Naive thymus-derived CD4-positive, alpha-beta T cell (primary cell): ENCODE measurements around the gene DPH7. TPM values are rescaled to one million over a fixed set of nuclear protein-coding genes. Genes with fewer than 3 reads are reported as not detected.
"Not testable (repeated sequence)": the region's sequence is repeated elsewhere in the genome, so short reads cannot be mapped to it uniquely, and the experiment has no call there.

ENCODE experiments used
- ATAC-seq: fragments of 150-1000 bp; cut with Tn5 transposase; 2 replicates; pipeline ENCODE4 v1.10.0; 2021; ENCODE audit warnings: mild to moderate bottlenecking, moderate library complexity
- CTCF ChIA-PET: fragments of 350-600 bp; sonication (Branson Sonifier 250); formaldehyde crosslinking; loops from one replicate; lab custom pipeline; 2021; ENCODE audit warnings: antibody characterized with exemption; lab: Charles Lee
- POLR2A ChIA-PET: fragments of 350-600 bp; sonication (Branson Sonifier 250); formaldehyde crosslinking; loops from one replicate; lab custom pipeline; 2021; ENCODE audit warnings: antibody characterized with exemption, inconsistent platforms; lab: Charles Lee
- DNase-seq, 9 donors: peaks; one replicate each; pipeline versions ENCODE4 v3.0.0 to v3.0.0-alpha.2; 2020 to 2022; ENCODE audit warnings: mixed read lengths in 1 of 9
- H3K27ac ChIP-seq: one replicate; pipeline ENCODE4 v1.7.0; 2013; ENCODE audit warnings: mild to moderate bottlenecking, low read depth, low read length, moderate library complexity
- H3K27me3 ChIP-seq, 2 donors: one replicate each; pipeline ENCODE4 v1.7.0; 2013; ENCODE audit warnings: low read length in 2 of 2, mild to moderate bottlenecking in 2 of 2, moderate library complexity in 2 of 2; ENCODE audit not compliant: control insufficient read depth in 2 of 2, insufficient read depth in 2 of 2
- H3K36me3 ChIP-seq, 3 experiments: 1 replicate in 2 of 3; 2 replicates in 1 of 3; pipeline ENCODE4 v1.7.0; 2013; ENCODE audit warnings: low read length in 3 of 3, mild to moderate bottlenecking in 3 of 3, moderate library complexity in 1 of 3; ENCODE audit not compliant: insufficient read depth in 3 of 3, control insufficient read depth in 2 of 3
- H3K4me1 ChIP-seq, 2 donors: one replicate each; pipeline ENCODE4 v1.7.0; 2013; ENCODE audit warnings: low read length in 2 of 2, mild to moderate bottlenecking in 2 of 2, moderate library complexity in 1 of 2; ENCODE audit not compliant: control insufficient read depth in 2 of 2, insufficient read depth in 2 of 2
- H3K4me3 ChIP-seq: 2 replicates; pipeline ENCODE4 v1.7.0; 2013; ENCODE audit warnings: mild to moderate bottlenecking, low read length
- H3K9me3 ChIP-seq, 3 experiments: 1 replicate in 2 of 3; 2 replicates in 1 of 3; pipeline ENCODE4 v1.7.0; 2013; ENCODE audit warnings: low read length in 3 of 3; ENCODE audit not compliant: control insufficient read depth in 2 of 3
- H3K27ac Mint-ChIP-seq, 9 donors: one replicate each; pipeline ENCODE4 v1.8.0; 2020 to 2022; ENCODE audit warnings: mixed read lengths in 9 of 9, mild to moderate bottlenecking in 8 of 9, moderate library complexity in 5 of 9, inconsistent platforms in 2 of 9
- H3K27me3 Mint-ChIP-seq, 5 donors: one replicate each; pipeline ENCODE4 v1.8.0; 2021 to 2022; ENCODE audit warnings: mixed read lengths in 5 of 5, mild to moderate bottlenecking in 1 of 5
- H3K36me3 Mint-ChIP-seq, 5 donors: one replicate each; pipeline ENCODE4 v1.8.0; 2020 to 2022; ENCODE audit warnings: mixed read lengths in 5 of 5, mild to moderate bottlenecking in 3 of 5, inconsistent platforms in 1 of 5
- H3K4me1 Mint-ChIP-seq, 7 donors: one replicate each; pipeline ENCODE4 v1.8.0; 2020 to 2022; ENCODE audit warnings: mixed read lengths in 7 of 7, mild to moderate bottlenecking in 3 of 7, inconsistent platforms in 1 of 7
- H3K4me3 Mint-ChIP-seq, 10 donors: one replicate each; pipeline ENCODE4 v1.8.0; 2020 to 2022; ENCODE audit warnings: mild to moderate bottlenecking in 10 of 10, mixed read lengths in 10 of 10, moderate library complexity in 6 of 10, inconsistent platforms in 2 of 10
- H3K9me3 Mint-ChIP-seq, 11 donors: one replicate each; pipeline ENCODE4 v1.8.0; 2020 to 2022; ENCODE audit warnings: mixed read lengths in 11 of 11, mild to moderate bottlenecking in 4 of 11, inconsistent platforms in 1 of 11, moderate library complexity in 1 of 11
- intact Hi-C, 2 donors: fragments of 100-400 bp; cut with micrococcal nuclease; formaldehyde crosslinking; loops; one replicate each; pipeline ENCODE4 v1.15.1; 2023
- polyA plus RNA-seq, 2 donors: library from polyadenylated mRNA; unstranded; fragments of 300-500 nt; fragmentation: Illumina TruSeq; gene quantifications; one replicate each; pipeline ENCODE4 v1.2.3, GENCODE V29; 2021
- total RNA-seq, 6 experiments: library from RNA in 5 of 6; stranded (reverse) in 5 of 6; gene quantifications; 1 replicate in 5 of 6; 2 replicates in 1 of 6; pipeline ENCODE4 v1.2.3 and lab custom pipeline; 2021 to 2026

Gene DPH7
- total and polyA plus RNA-seq, 7 experiments from 2014 or later: 29.7 to 77.5 (median 47.8) TPM

GRCh38 chr9:137551264-137552021 is 27.3 kb downstream of the DPH7 start, which contains the start of gene MRPL41:
MRPL41 (plus strand) TSS chr9:137551879; CDS start chr9:137552082, 203 bp downstream.
- Mint-ChIP-seq H3K4me1 (peaks cover 11 to 24% (median 17%) of the 10 kb centered on the region in 7 donors), H3K9me3 (peaks cover 0 to 1% (median 0%) of the 10 kb centered on the region in 11 donors), H3K4me3 (peak within 1 kb of the TSS; percentile 82 to 96 (median 90)), H3K36me3 (peaks cover 0 to 13% (median 6%) of the 10 kb centered on the region in 5 donors), H3K27me3 (no peaks in the 10 kb centered on the region), H3K27ac (peak within 1 kb of the TSS; percentile 77 to 91 (median 83))
- intact Hi-C loops: loop anchor here (1.0 to 10.0 kb wide), 14 partner anchors 27 to 1069 kb away; partner anchors contain the start of genes ARRDC1 (in 2 of the 2), DPH7 (in 2 of the 2), EXD3 (in 2 of the 2) and NOXA1 (in 2 of the 2)
- POLR2A ChIA-PET: interaction anchor here (0.8 to 2.1 kb wide), 10 partner anchors 10 to 311 kb away, joined by 3 to 6 read pairs (median 4); partner anchors contain the start of genes DPH7, EHMT1 and TUBB4B
- H3K27ac ChIP-seq: peak within 1 kb of the TSS; percentile 85
- CTCF ChIA-PET: interaction anchor here (0.6 to 1.4 kb wide), 2 partner anchors 25 to 26 kb away, joined by 3 read pairs; no protein-coding TSS in a partner anchor
- H3K27me3 ChIP-seq: no peaks in the 10 kb centered on the region
- peak; percentile 77 to 96 (median 85) for DNase-seq
- H3K36me3 ChIP-seq: peaks cover 0 to 12% (median 0%) of the 10 kb centered on the region in 3 experiments
- H3K9me3 ChIP-seq: no peaks in the 10 kb centered on the region
- H3K4me3 ChIP-seq: peak within 1 kb of the TSS; percentile 77
- H3K4me1 ChIP-seq: peaks cover 0 to 6% of the 10 kb centered on the region in 2 donors
- ATAC-seq: peak; percentile 94

- CTCF ChIA-PET: not testable (repeated sequence)
Measured at GRCh38 chr9:137550958-137551263, 27.8 kb downstream of the DPH7 start.

GRCh38 chr9:137550231-137550621 is 28.5 kb downstream of the DPH7 start, which contains the start of gene PNPLA7:
PNPLA7 (minus strand) TSS chr9:137550402; CDS start chr9:137550197, 205 bp downstream.
- peaks cover 0 to under 1% (median 0%) of the 10 kb centered on the region in 3 experiments for H3K36me3 ChIP-seq
- DNase-seq (peak in 8 of 9 donors; percentile 30 to 70 (median 46)), ATAC-seq (no peak)
- POLR2A ChIA-PET: interaction anchor here (0.6 to 2.1 kb wide), 5 partner anchors 14 to 290 kb away, joined by 3 to 4 read pairs (median 4); partner anchors contain the start of genes EXD3 and NOXA1
- H3K9me3 Mint-ChIP-seq: peaks cover 0 to 1% (median 0%) of the 10 kb centered on the region in 11 donors
- H3K27ac ChIP-seq: peak within 1 kb of the TSS; percentile 80
- peaks cover 0 to 6% of the 10 kb centered on the region in 2 donors for H3K4me1 ChIP-seq
- H3K27me3 ChIP-seq: no peaks in the 10 kb centered on the region
- H3K27me3 Mint-ChIP-seq: no peaks in the 10 kb centered on the region
- H3K9me3 ChIP-seq: no peaks in the 10 kb centered on the region
- H3K36me3 Mint-ChIP-seq: peaks cover 0 to 3% (median 1%) of the 10 kb centered on the region in 5 donors
- H3K4me1 Mint-ChIP-seq: peaks cover 11 to 24% (median 17%) of the 10 kb centered on the region in 7 donors
- peak within 1 kb of the TSS; percentile 81 to 94 (median 91) for H3K27ac Mint-ChIP-seq
- intact Hi-C loops: loop anchor here (2.0 to 10.0 kb wide), 6 partner anchors 88 to 1068 kb away; partner anchors contain the start of genes SEC16A (in 2 of the 2), EXD3 (in 1 of the 2), NOXA1 (in 1 of the 2) and NRARP (in 1 of the 2)
- CTCF ChIA-PET: no interaction called here
- peak within 1 kb of the TSS; percentile 50 for H3K4me3 ChIP-seq
- H3K4me3 Mint-ChIP-seq: peak within 1 kb of the TSS; percentile 91 to 99 (median 95)

More at GRCh38 chr9:137550958-137551263, 27.8 kb downstream of the DPH7 start:
- H3K4me3 Mint-ChIP-seq: peak overlapping the region in 9 of 10 donors; percentile 36 to 96 (median 81)
- not testable (repeated sequence) for H3K27me3 Mint-ChIP-seq, H3K9me3 ChIP-seq, H3K4me1 ChIP-seq, H3K36me3 ChIP-seq, ATAC-seq, H3K27me3 ChIP-seq, H3K36me3 Mint-ChIP-seq, H3K9me3 Mint-ChIP-seq
- DNase-seq: peak in 1 of 9 donors; percentile 43
- Histone ChIP-seq H3K27ac (peak overlapping the region; percentile 80), H3K4me3 (peak overlapping the region; percentile 50)
- H3K27ac Mint-ChIP-seq: peak overlapping the region in 2 of 9 donors; percentile 9 to 51
- intact Hi-C loops: loop anchor here (1.0 to 10.0 kb wide), 14 partner anchors 27 to 1069 kb away; partner anchors contain the start of genes ARRDC1 (in 2 of the 2), DPH7 (in 2 of the 2), EXD3 (in 2 of the 2) and NOXA1 (in 2 of the 2)
- POLR2A ChIA-PET: interaction anchor here (0.8 to 2.1 kb wide), 2 partner anchors 16 to 128 kb away, joined by 3 to 4 read pairs; partner anchors contain the start of genes EXD3 and NOXA1
- peaks cover 11 to 24% (median 17%) of the 10 kb centered on the region in 7 donors for H3K4me1 Mint-ChIP-seq

GRCh38 chr9:137547687-137548543 is 30.8 kb downstream of the DPH7 start:
- CTCF ChIA-PET: interaction anchor here (0.8 kb wide), 1 partner anchor 22 kb away, joined by 6 read pairs; no protein-coding TSS in a partner anchor
- POLR2A ChIA-PET: interaction anchor here (1.4 kb wide), 1 partner anchor 10 kb away, joined by 6 read pairs; no protein-coding TSS in a partner anchor
- ATAC-seq (no peak), DNase-seq (no peak)
- Mint-ChIP-seq H3K4me3 (peak overlapping the region in 7 of 10 donors; percentile 18 to 96 (median 35)), H3K4me1 (peaks cover 11 to 24% (median 18%) of the 10 kb centered on the region in 7 donors), H3K36me3 (peaks cover 0 to 5% (median 0%) of the 10 kb centered on the region in 5 donors), H3K9me3 (peaks cover 0 to 1% (median 0%) of the 10 kb centered on the region in 11 donors), H3K27me3 (no peaks in the 10 kb centered on the region), H3K27ac (peak overlapping the region in 3 of 9 donors; percentile 51 to 81 (median 75))
- intact Hi-C loops: no loop called here
- H3K9me3 ChIP-seq: no peaks in the 10 kb centered on the region
- peaks cover 0 to 6% of the 10 kb centered on the region in 2 donors for H3K4me1 ChIP-seq
- no peaks in the 10 kb centered on the region for H3K27me3 ChIP-seq
- peaks cover 0 to under 1% (median 0%) of the 10 kb centered on the region in 3 experiments for H3K36me3 ChIP-seq
- no peak overlapping the region for H3K27ac ChIP-seq
- no peak overlapping the region for H3K4me3 ChIP-seq

GRCh38 chr9:137545123-137545522 is 33.6 kb downstream of the DPH7 start:
- POLR2A ChIA-PET: no interaction called here
- Mint-ChIP-seq H3K9me3 (peaks cover 0 to 1% (median 0%) of the 10 kb centered on the region in 11 donors), H3K27me3 (no peaks in the 10 kb centered on the region), H3K4me1 (peaks cover 6 to 17% (median 11%) of the 10 kb centered on the region in 7 donors), H3K27ac (no peak overlapping the region), H3K4me3 (no peak overlapping the region), H3K36me3 (peaks cover 0 to 8% (median 0%) of the 10 kb centered on the region in 5 donors)
- Histone ChIP-seq H3K36me3 (peaks cover 0 to 8% (median 0%) of the 10 kb centered on the region in 3 experiments), H3K9me3 (no peaks in the 10 kb centered on the region), H3K4me3 (no peak overlapping the region), H3K27ac (no peak overlapping the region), H3K4me1 (peaks cover 0 to 6% of the 10 kb centered on the region in 2 donors), H3K27me3 (no peaks in the 10 kb centered on the region)
- intact Hi-C loops: no loop called here
- ATAC-seq (no peak), DNase-seq (no peak)
- CTCF ChIA-PET: no interaction called here
